Skeletal muscle tissue (tissue), 4 donors: Measurements from ENCODE around the gene SPEN. TPM values are rescaled to one million over a fixed set of nuclear protein-coding genes. Genes with fewer than 3 reads are reported as not detected.

Experiments
- H3K27ac ChIP-seq: one replicate; pipeline ENCODE4 v1.7.0; 2013; ENCODE audit warnings: mild to moderate bottlenecking, low read depth, low read length, inconsistent platforms
- H3K27me3 ChIP-seq, 3 donors: one replicate each; pipeline ENCODE4 v1.7.0; 2013; ENCODE audit warnings: low read length in 3 of 3; ENCODE audit not compliant: control insufficient read depth in 3 of 3, insufficient read depth in 3 of 3
- H3K36me3 ChIP-seq, 3 donors: one replicate each; pipeline ENCODE4 v1.7.0; 2013; ENCODE audit warnings: low read length in 3 of 3; ENCODE audit not compliant: control insufficient read depth in 3 of 3, insufficient read depth in 3 of 3
- H3K4me1 ChIP-seq, 3 donors: one replicate each; pipeline ENCODE4 v1.7.0; 2013; ENCODE audit warnings: low read length in 3 of 3, mild to moderate bottlenecking in 3 of 3; ENCODE audit not compliant: control insufficient read depth in 3 of 3, insufficient read depth in 3 of 3
- H3K4me3 ChIP-seq, 3 donors: one replicate each; pipeline ENCODE4 v1.7.0; 2013; ENCODE audit warnings: low read length in 3 of 3
- H3K9ac ChIP-seq, 3 donors: one replicate each; pipeline ENCODE4 v1.7.0; 2013; ENCODE audit warnings: low read length in 3 of 3, mild to moderate bottlenecking in 3 of 3, moderate library complexity in 2 of 3, low read depth in 1 of 3
- H3K9me3 ChIP-seq, 3 donors: one replicate each; pipeline ENCODE4 v1.7.0; 2013; ENCODE audit warnings: low read length in 3 of 3; ENCODE audit not compliant: control insufficient read depth in 3 of 3
- total RNA-seq: library from RNA; depleted of rRNA; stranded (reverse); fragments of >200 nt; gene quantifications from one replicate; pipeline ENCODE4 v1.2.3, GENCODE V29; 2014
- donor health status: Osteomylitis.

The SPEN gene
- total RNA-seq, 1 donor from 2014 or later = 21.4 TPM

GRCh38 chr1:15856888-15857287, 9.4 kb downstream of the SPEN start:
- Histone ChIP-seq H3K4me1 (peaks cover 3 to 16% (median 9%) of the 10 kb centered on the region in 3 donors), H3K4me3 (no peak overlapping the region), H3K27me3 (no peaks in the 10 kb centered on the region), H3K9me3 (no peaks in the 10 kb centered on the region), H3K36me3 (no peaks in the 10 kb centered on the region), H3K9ac (no peak overlapping the region), H3K27ac (no peak overlapping the region)

GRCh38 chr1:15858069-15858670, 10.7 kb downstream of the SPEN start:
- H3K36me3 ChIP-seq = no peaks in the 10 kb centered on the region
- H3K27me3 ChIP-seq = no peaks in the 10 kb centered on the region
- H3K4me1 ChIP-seq = peaks cover 0 to 9% (median 4%) of the 10 kb centered on the region in 3 donors
- H3K9me3 ChIP-seq = no peaks in the 10 kb centered on the region
- H3K9ac ChIP-seq = no peak overlapping the region
- no peak overlapping the region for H3K4me3 ChIP-seq
- no peak overlapping the region for H3K27ac ChIP-seq

DNA sequence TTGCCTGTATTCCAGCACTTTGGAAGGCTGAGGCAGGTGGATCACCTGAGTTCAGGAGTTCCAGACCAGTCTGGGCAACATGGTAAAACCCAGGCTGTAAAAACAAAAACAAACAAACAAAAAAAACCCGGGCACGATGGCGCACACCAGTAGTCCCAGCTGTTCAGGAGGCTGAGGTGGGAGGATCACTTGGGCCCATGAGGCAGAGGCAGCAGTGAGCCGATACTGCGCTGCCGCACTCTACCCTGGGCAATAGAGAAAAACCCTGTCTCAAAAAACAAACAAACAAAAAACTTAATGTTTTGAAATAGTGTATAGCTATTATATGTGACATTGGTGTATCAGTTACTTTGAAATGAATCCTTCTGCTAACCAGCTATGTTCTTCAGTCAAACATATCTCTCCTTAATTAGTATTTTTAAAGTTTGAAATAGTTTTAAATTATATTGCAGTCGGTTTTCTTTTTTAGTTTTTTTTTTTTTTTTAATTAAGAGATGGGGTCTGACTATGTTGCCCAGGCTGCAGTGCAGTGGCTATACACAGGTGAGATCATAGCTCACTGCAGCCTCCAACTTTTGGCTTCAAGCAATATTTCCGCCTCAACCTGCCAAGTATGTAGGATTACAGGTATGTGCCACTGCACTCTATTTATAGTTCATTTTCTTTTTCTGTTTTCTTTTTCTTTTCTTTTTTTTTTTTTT, 11.3 kb downstream of the SPEN start:
- peaks cover 0 to 9% (median 4%) of the 10 kb centered on the region in 3 donors for H3K4me1 ChIP-seq
- no peaks in the 10 kb centered on the region for H3K27me3 ChIP-seq
- H3K4me3 ChIP-seq = no peak overlapping the region
- H3K9me3 ChIP-seq = no peaks in the 10 kb centered on the region
- no peak overlapping the region for H3K9ac ChIP-seq
- no peaks in the 10 kb centered on the region for H3K36me3 ChIP-seq
- no peak overlapping the region for H3K27ac ChIP-seq

- no peak overlapping the region for H3K9ac ChIP-seq
- peaks cover 8 to 15% (median 14%) of the 10 kb centered on the region in 3 donors for H3K4me1 ChIP-seq
- H3K36me3 ChIP-seq = no peaks in the 10 kb centered on the region
- no peak overlapping the region for H3K27ac ChIP-seq
- H3K4me3 ChIP-seq = no peak overlapping the region
- no peaks in the 10 kb centered on the region for H3K9me3 ChIP-seq
- no peaks in the 10 kb centered on the region for H3K27me3 ChIP-seq
These were observed 15.8 kb downstream of the SPEN start for GRCh38 chr1:15863156-15863901.

- Histone ChIP-seq H3K27ac (peak overlapping the region; percentile 42), H3K4me1 (peaks cover 8 to 16% (median 11%) of the 10 kb centered on the region in 3 donors), H3K9ac (no peak overlapping the region), H3K36me3 (no peaks in the 10 kb centered on the region), H3K9me3 (no peaks in the 10 kb centered on the region), H3K4me3 (no peak overlapping the region), H3K27me3 (no peaks in the 10 kb centered on the region)
These were observed 19.3 kb downstream of the SPEN start for GRCh38 chr1:15866721-15867201.

DNA sequence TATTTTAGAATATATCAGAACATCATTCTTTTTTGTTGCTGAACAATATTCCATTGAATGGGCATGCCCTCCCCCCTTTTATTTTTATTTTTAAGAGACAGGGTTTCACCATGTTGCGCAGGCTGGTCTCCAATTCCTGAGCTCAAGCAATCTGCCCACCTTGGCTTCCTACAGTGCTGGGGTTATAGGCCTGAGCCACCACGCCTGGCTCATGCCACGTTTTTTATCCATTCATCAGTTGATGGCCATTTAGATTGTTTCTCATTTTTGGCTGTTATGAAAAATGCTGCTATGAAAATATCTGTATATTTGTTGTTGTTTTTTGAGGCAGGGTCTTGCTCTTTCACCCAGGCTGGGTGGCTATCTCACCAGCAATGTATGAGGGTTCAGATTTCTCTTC, 19.8 kb downstream of the SPEN start:
- peak overlapping the region; percentile 42 for H3K27ac ChIP-seq
- H3K9ac ChIP-seq = no peak overlapping the region
- peaks cover 8 to 16% (median 11%) of the 10 kb centered on the region in 3 donors for H3K4me1 ChIP-seq
- H3K4me3 ChIP-seq = no peak overlapping the region
- H3K36me3 ChIP-seq = no peaks in the 10 kb centered on the region
- no peaks in the 10 kb centered on the region for H3K27me3 ChIP-seq
- no peaks in the 10 kb centered on the region for H3K9me3 ChIP-seq

GRCh38 chr1:15869413-15869812, 21.9 kb downstream of the SPEN start:
- peaks cover 10 to 13% (median 11%) of the 10 kb centered on the region in 3 donors for H3K4me1 ChIP-seq
- peaks cover 0 to 14% (median 7%) of the 10 kb centered on the region in 3 donors for H3K36me3 ChIP-seq
- no peak overlapping the region for H3K9ac ChIP-seq
- no peak overlapping the region for H3K27ac ChIP-seq
- H3K27me3 ChIP-seq = no peaks in the 10 kb centered on the region
- H3K4me3 ChIP-seq = no peak overlapping the region
- H3K9me3 ChIP-seq = no peaks in the 10 kb centered on the region

DNA sequence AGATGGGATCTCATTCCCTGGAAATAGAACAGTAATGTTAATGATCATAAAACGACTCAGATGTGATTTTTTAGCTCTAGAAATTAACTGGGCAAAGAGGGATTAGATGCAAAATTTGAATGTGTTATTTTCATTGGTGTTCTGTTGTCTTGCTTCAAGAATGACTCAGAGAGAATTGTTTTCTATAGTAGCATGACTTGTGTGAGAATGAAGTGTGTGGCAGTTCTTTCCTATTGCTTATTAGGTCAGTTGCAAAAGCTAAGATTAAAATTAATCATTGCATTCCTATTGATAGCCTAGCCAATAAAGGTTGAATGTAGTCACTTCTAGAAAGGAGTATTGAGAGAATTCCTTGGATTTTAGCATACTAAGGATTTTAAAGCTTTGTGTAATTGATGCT, 22.9 kb downstream of the SPEN start:
- no peak overlapping the region for H3K9ac ChIP-seq
- no peaks in the 10 kb centered on the region for H3K27me3 ChIP-seq
- H3K9me3 ChIP-seq = no peaks in the 10 kb centered on the region
- peaks cover 10 to 13% (median 11%) of the 10 kb centered on the region in 3 donors for H3K4me1 ChIP-seq
- peaks cover 0 to 14% (median 7%) of the 10 kb centered on the region in 3 donors for H3K36me3 ChIP-seq
- H3K27ac ChIP-seq = no peak overlapping the region
- no peak overlapping the region for H3K4me3 ChIP-seq

DNA sequence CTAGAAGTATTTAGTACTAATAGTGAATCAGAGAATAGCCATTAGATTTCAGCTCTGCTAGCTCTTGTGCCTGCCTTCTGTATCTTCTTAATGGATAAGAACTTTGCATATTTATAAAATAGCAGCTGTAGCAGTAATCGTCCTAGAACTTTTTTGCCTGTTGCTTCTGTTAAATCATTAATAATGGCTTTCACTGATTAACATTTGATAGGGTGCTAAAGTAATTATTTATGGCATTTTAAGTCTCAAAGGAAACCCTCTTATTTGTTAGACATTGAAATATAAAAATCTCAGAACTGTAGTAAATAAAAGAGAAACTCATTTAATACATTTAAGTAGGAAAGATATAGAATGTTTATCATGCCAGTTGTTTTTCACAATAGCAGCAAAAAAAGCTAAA, 27.0 kb downstream of the SPEN start:
- H3K9ac ChIP-seq = no peak overlapping the region
- peaks cover 3 to 20% (median 16%) of the 10 kb centered on the region in 3 donors for H3K36me3 ChIP-seq
- H3K27me3 ChIP-seq = no peaks in the 10 kb centered on the region
- no peaks in the 10 kb centered on the region for H3K9me3 ChIP-seq
- no peak overlapping the region for H3K4me3 ChIP-seq
- no peak overlapping the region for H3K27ac ChIP-seq
- H3K4me1 ChIP-seq = peaks cover 2 to 10% (median 5%) of the 10 kb centered on the region in 3 donors
